NCI-H2029 treated with DMSO at 0.1 percent for 48 hours (cell line): ENCODE measurements around the gene KDELR3.
"Not testable (repeated sequence)": the region's sequence is repeated elsewhere in the genome, so short reads cannot be mapped to it uniquely, and the experiment has no call there.

ENCODE experiments used
- DNase-seq: peaks from one replicate; lab custom pipeline; 2025; lab: John Stamatoyannopoulos, UW

KDELR3 gene

GRCh38 chr22:38456841-38457699 lies 10.8 kb upstream of the KDELR3 start:
- DNase-seq, result no peak

DNA sequence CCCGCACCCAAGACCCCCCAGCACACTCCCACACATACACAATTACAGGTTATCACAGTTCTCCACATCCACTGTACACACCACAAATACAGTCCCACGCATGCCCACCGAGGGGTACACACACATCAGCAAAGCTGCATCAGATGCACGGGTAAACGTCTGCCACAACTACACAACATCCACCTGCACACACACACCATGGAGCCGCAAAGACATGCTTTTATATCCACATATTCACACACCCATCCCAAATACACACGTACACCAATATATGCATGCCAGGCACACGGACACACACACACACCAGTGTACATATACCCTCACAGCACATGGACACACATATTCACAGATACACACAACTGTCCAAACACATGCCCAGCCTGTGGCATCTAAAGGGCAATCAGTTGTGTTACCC lies 7.5 kb upstream of the KDELR3 start:
- DNase-seq, result no peak

DNA sequence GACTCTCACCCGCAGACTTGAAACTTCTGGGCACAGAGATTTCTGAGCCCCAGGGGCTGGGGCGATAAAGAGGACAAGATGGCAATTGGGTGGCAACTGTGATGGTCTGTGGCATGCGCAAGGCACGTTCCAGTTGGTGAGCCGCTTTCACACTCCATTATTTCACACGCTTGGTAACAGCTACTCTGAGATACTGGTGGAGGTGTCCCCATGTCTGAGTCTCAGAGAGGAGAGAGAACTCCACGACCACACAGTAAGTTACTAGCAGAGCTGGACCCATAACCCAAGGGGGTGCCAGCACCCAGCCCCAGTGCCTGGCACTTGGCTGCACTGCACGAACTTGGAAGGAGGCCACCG lies 6.9 kb upstream of the KDELR3 start:
- no peak for DNase-seq

- DNase-seq, result peak; percentile 36
Measured at GRCh38 chr22:38461414-38462081, 6.3 kb upstream of the KDELR3 start.

- DNase-seq, result no peak
Measured at GRCh38 chr22:38462960-38463784, 4.7 kb upstream of the KDELR3 start.

DNA sequence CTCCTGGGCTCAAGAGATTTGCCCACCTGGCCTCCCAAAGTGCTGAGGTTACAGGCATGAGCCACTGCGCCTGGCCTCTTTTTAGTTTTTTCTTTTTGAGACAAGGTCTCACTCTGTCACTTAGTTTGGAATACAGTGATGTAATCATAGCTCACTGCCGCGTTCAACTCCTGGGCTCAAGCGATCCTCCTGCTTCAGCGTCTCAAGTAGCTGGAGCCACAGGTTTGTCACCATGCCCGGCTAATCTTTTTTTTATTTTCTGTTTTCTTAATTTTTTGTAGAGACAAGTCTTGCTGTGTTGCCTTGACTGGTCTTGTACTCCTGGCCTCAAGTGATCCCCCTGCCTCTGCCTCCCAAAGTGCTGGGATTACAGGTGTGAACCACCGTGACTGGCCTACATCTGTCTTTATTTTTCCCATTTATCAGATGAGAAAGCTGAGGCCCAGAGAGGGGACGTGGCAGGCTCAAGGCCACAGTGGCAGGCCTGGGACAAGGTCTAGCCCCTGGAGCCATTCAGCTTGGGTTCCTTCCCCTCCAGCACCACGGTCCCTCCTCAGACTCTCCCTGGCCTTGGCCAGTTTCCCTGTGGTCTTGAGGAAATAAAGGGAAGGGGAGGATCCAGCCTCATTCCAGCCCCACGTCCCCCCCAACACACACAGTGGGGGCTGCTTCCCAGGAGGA lies 2.8 kb upstream of the KDELR3 start:
- DNase-seq, result no peak

DNA sequence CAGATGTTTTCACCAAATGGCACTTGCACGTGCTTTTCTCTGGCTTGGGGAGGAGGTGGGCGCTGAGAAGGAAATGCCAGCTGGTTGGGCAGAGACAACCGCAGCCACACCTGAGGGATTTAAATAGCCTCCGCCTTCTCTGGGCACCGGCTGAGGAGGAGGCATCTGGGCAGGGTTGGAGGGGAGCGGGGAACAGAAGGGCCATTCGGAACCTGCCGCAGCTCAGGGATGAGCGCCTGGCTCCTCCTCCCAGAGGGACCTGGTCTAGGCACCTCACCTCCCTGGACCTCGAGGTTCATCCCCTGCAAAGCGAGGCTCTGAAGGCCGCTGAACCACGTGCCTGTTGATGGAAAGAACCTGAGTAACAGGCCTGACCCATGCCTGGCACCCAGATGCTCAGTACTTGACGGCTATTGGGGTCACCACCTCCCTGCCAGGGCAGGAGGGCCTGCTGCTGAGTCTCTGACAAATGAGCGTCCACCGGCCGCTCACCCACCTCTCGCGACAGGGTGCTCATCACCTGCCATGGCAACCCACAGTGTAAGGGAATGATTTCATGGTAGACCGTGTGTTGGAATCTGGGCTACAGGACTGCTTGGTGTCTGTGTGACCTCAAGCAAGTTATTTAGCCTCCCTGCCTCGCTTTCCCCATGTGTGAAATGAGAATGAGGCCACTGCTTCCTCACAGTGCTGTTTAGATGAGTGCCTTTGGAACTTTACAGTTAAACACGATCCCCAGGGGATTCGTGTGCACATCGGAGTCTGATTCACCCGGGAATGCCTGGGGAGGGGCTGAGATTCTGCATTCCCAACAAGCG lies 2.0 kb upstream of the KDELR3 start:
- no peak for DNase-seq

DNA sequence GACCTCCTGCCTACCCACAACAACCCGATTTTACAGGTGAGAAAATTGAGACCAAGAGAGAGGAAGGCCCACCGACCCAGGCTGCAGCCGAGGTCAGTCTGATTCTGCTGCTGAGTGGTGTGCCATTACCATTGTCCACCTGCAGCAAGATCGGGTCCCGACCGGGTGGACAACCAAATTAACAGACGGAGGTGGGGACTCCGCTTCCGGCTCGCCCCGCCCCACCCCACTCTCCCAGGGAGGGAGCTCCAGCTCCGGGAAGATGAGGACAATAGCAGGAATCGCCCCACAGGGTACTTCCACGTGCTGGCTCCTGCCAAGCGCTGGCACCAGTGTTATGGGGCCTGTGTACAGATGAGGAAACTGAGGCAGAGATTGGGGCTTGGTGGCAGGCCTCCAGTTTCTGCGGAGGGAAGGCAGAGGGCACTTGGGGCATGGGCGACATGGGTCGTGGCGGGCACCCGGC lies 425 bp upstream of the KDELR3 start:
- DNase-seq, result no peak

DNA sequence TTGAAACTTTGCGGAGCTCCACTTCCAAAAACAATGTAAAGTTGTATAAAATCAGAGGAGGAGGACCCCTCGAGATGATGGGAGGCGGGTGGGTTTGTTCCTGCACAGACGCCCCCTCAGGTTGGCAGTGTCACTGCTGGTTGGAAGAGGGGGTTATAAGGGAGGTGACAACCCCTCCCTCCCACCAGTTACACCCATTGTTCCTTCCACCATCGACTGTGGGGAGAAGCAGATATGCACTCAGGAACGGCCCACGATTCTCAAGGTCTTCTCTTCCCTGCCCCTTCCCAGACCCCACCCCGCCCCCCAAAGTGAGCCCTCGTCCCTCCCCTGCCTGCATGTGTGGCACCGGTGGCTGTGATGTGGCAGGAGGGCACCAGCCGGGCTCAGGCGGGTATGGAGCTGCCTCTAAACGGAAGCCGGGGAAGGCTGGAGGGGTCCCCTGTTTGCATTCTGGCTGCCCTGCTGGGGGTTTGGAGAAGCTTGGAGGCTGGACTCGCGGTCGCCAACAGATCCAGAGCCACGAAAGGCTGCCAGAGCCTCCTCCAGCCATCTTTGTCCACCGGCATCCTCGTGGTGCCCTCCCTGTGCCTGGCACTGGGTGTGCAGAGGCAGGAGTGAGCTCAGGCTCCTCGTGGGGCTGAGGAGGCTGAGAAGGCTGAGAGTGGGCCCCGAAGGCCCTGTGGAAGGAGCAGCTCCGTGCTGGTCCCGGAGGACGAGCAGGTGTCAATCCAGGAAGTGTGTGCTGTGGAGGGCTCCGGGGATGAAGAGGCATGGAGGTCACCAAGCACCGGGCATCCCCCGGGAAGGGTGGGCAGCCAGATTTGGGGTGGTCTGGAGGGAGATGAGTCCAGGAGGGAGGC lies 778 bp downstream of the KDELR3 start:
- DNase-seq, result no peak

- no peak for DNase-seq
Measured at GRCh38 chr22:38469306-38469781, 1.4 kb downstream of the KDELR3 start.

DNA sequence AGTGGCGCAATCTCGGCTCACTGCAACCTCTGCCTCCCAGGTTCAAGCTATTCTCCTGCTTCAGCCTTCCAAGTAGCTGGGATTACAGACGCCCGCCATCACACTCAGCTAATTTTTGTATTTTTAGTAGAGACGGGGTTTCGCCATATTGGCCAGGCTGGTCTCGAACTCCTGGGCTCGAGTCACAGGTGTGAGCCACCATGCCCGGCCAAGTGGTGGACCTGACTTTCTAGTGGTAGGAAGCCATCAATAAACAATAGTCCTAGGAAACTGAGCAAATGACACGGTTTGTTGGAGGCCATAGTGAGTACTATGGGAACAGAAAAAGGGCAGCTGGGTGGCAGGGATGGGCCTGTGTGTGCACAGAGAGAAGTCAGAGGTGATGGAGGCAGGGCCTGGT lies 2.3 kb downstream of the KDELR3 start:
- not testable (repeated sequence) for DNase-seq

- no peak for DNase-seq
Measured at GRCh38 chr22:38471237-38471636, 3.3 kb downstream of the KDELR3 start.

DNA sequence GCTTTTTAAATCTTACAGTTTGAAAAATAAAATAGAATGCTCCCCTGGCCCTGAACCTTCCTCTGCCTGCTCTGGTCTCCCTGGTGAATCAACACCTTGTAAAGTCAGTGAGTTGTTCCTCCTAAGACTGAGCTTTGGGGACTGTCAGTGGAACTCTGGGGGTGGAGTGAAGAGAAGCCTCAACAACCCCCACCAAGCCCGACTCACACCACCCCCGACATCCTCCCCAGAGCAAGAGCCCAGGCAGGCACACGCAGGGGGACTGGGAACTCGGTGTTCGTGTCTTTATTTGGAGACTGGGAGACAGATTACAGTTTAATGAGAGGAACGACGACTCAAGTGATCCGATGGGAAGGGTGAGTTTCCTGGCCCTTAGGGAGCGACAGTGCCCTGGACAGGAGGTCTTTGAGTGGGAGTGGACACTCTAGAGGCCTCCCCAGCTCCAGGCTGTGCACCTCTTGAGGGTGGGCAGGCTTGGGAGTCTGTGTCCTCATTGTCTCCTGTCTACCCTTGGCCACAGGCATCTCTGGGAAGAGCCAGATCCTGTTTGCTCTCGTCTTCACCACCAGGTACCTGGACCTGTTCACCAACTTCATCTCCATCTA lies 6.2 kb downstream of the KDELR3 start:
- no peak for DNase-seq

GRCh38 chr22:38477585-38477984 lies 9.7 kb downstream of the KDELR3 start:
- DNase-seq, result no peak

GRCh38 chr22:38479096-38479837 lies 11.4 kb downstream of the KDELR3 start:
- no peak for DNase-seq

DNA sequence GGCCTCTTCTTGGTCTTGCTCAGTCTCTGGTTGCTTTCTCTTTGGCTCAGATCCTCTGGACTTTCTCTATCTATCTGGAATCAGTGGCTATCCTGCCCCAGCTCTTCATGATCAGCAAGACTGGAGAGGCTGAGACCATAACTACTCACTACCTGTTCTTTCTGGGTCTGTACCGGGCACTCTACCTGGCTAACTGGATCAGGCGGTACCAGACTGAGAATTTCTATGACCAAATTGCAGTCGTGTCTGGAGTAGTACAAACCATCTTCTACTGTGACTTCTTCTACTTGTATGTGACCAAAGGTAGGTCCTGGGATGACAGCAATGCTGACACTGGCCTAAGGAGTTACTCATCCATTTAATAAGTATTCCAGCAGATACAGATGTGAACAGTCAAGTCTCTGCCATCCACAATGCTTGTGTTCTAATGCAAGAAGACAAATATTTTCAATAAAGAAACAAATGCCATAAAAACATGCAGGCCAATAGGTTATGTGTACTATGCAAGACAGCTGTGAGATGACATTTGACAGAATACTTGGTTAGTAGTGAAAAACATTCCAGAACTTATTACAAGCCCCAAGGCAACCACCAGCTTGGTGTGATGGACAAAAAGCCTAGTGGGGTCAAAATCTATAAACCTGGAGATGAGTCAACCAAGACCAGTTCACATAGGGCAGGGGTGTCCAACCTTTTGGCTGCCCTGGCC lies 13.4 kb downstream of the KDELR3 start:
- DNase-seq, result no peak

DNA sequence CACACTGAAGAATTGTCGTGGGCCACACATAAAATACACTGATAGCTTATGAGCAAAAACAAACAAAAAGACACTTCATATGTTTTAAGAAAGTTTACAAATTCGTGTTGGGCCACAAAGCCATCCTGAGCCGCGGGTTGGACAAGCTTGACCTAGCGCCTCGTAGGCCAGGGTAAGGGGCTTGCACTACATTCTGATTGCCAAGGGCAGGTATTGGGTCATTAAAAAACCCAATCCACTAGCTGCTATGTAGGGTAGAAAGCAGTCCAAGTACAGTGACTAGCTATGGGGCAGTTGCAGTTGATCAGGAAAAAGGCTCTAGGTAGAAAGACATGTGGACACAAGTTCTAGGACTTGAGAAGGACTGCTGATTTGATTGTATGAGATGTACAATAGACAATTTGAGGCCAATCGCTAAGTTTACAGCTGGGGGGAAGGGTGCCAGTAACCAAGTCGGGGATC lies 14.0 kb downstream of the KDELR3 start:
- no peak for DNase-seq

- no peak for DNase-seq
Measured at GRCh38 chr22:38482662-38483308, 14.9 kb downstream of the KDELR3 start.
